Measurements from ENCODE around the gene STYX.
A peak's percentile ranks its signal among the peaks of the same experiment; 100 is the strongest.

The STYX gene

DNA sequence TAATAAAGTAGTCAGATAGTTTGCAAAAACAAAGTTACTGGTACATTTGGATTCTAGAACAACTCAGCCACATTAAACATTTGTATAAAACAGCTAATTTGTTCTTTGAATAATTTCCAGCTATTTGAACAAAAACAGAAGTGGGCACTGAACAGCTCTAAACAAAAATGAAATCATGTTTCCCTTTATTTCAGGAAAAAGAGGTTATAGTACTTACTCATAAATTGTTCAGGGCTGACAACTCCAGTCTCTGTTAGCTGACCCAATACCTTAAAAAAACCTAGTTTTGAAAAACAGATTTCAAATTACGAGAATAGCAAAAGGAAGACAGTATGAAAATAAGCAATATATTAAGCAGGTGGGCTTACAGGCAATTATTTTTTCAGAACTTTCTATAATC lies 53.2 kb downstream of the STYX start:
- Histone ChIP-seq H3K9me3 (ENCODE audit: insufficient read depth, low read depth, low read length) (no peaks in the 10 kb centered on the region), H3K4me3 (ENCODE audit: low read length, poor library complexity, severe bottlenecking) (no peak overlapping the region), H3K79me2 (ENCODE audit: insufficient read depth, low read length) (peaks cover 14% of the 10 kb centered on the region), H3K36me3 (ENCODE audit: insufficient read depth, low read length) (peaks cover 9% of the 10 kb centered on the region), H2AFZ (ENCODE audit: low read length) (no peak overlapping the region), H3K9ac (ENCODE audit: low read depth, low read length, poor library complexity, severe bottlenecking) (no peak overlapping the region), H3K4me2 (ENCODE audit: low read depth, low read length, poor library complexity, severe bottlenecking) (no peak overlapping the region), H3K27me3 (ENCODE audit: insufficient read depth, low read length, poor library complexity, severe bottlenecking) (no peaks in the 10 kb centered on the region), H3F3A (ENCODE audit: low read depth) (no peaks in the 10 kb centered on the region), H3K4me1 (ENCODE audit: insufficient read depth, low read length, poor library complexity, severe bottlenecking) (peaks cover 13% of the 10 kb centered on the region), H4K20me1 (ENCODE audit: insufficient read depth, low read length, poor library complexity, severe bottlenecking) (no peaks in the 10 kb centered on the region), H3K9me2 (replicated peaks; ENCODE audit: low read depth, low read length) (no peaks in the 10 kb centered on the region)
- no peak for TF ChIP-seq EZH2phosphoT487 (IDR thresholded peaks at IDR 0.05; ENCODE audit: borderline replicate concordance)
- TF ChIP-seq, protein P1, sequence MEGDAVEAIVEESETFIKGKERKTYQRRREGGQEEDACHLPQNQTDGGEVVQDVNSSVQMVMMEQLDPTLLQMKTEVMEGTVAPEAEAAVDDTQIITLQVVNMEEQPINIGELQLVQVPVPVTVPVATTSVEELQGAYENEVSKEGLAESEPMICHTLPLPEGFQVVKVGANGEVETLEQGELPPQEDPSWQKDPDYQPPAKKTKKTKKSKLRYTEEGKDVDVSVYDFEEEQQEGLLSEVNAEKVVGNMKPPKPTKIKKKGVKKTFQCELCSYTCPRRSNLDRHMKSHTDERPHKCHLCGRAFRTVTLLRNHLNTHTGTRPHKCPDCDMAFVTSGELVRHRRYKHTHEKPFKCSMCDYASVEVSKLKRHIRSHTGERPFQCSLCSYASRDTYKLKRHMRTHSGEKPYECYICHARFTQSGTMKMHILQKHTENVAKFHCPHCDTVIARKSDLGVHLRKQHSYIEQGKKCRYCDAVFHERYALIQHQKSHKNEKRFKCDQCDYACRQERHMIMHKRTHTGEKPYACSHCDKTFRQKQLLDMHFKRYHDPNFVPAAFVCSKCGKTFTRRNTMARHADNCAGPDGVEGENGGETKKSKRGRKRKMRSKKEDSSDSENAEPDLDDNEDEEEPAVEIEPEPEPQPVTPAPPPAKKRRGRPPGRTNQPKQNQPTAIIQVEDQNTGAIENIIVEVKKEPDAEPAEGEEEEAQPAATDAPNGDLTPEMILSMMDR (conservative IDR thresholded peaks at IDR 0.05; ENCODE audit: low read length) = no peak

DNA sequence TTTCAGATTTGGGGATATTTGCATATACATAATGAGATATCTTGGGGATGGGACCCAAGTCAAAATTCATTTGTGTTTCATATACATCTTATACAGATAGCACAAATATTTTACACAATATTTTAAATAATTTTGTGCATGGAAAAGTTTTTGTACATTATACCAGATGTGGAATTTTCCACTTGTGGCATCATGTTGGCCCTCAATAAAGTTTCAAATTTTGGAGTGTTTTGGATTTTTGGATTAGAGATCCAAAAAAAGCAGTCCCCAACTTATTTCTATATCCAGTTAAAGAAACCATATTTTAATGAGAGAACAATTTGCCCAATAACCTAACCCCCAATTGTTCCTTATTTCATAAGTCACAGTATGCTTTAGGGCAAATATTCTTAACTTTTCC lies 56.9 kb downstream of the STYX start:
- Histone ChIP-seq H3K9ac (ENCODE audit: low read depth, low read length, poor library complexity, severe bottlenecking) (no peak overlapping the region), H3K36me3 (ENCODE audit: insufficient read depth, low read length) (no peaks in the 10 kb centered on the region), H3F3A (ENCODE audit: low read depth) (no peaks in the 10 kb centered on the region), H3K4me1 (ENCODE audit: insufficient read depth, low read length, poor library complexity, severe bottlenecking) (peaks cover 33% of the 10 kb centered on the region), H3K9me3 (ENCODE audit: insufficient read depth, low read depth, low read length) (no peaks in the 10 kb centered on the region), H3K4me2 (ENCODE audit: low read depth, low read length, poor library complexity, severe bottlenecking) (peak overlapping the region; percentile 80), H3K79me2 (ENCODE audit: insufficient read depth, low read length) (peaks cover 42% of the 10 kb centered on the region), H2AFZ (ENCODE audit: low read length) (no peak overlapping the region), H3K27me3 (ENCODE audit: insufficient read depth, low read length, poor library complexity, severe bottlenecking) (no peaks in the 10 kb centered on the region), H3K9me2 (replicated peaks; ENCODE audit: low read depth, low read length) (no peaks in the 10 kb centered on the region), H4K20me1 (ENCODE audit: insufficient read depth, low read length, poor library complexity, severe bottlenecking) (no peaks in the 10 kb centered on the region), H3K4me3 (ENCODE audit: low read length, poor library complexity, severe bottlenecking) (no peak overlapping the region)
- TF ChIP-seq, protein P1 (conservative IDR thresholded peaks at IDR 0.05; ENCODE audit: low read length) = no peak
- TF ChIP-seq EZH2phosphoT487 (IDR thresholded peaks at IDR 0.05; ENCODE audit: borderline replicate concordance) = no peak

DNA sequence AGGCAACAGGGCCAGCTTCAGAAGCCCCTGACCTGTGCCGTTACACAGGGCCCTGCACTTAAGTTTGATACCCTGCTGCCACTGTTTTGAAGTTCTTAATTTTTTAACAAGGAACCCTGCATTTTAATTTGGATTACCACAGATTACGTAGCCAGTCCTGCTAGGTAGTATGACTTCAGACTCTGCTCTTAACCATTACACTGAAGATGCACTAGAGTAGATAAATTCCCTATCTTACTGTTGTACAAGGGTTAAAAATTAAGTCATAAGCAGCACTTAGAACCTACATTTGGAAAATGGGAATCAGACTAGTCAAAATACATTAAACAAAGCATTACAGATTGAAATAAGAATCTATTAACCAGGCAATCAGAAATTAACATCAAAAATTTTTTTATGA lies 59.2 kb downstream of the STYX start:
- peak overlapping the region; percentile 80 for H3K4me2 ChIP-seq (ENCODE audit: low read depth, low read length, poor library complexity, severe bottlenecking)
- peaks cover 42% of the 10 kb centered on the region for H3K79me2 ChIP-seq (ENCODE audit: insufficient read depth, low read length)
- no peaks in the 10 kb centered on the region for H4K20me1 ChIP-seq (ENCODE audit: insufficient read depth, low read length, poor library complexity, severe bottlenecking)
- H3K9ac ChIP-seq (ENCODE audit: low read depth, low read length, poor library complexity, severe bottlenecking) = peak overlapping the region; percentile 18
- H3K27me3 ChIP-seq (ENCODE audit: insufficient read depth, low read length, poor library complexity, severe bottlenecking) = no peaks in the 10 kb centered on the region
- H3K36me3 ChIP-seq (ENCODE audit: insufficient read depth, low read length) = no peaks in the 10 kb centered on the region
- H3K4me3 ChIP-seq (ENCODE audit: low read length, poor library complexity, severe bottlenecking) = peak overlapping the region; percentile 96
- peaks cover 33% of the 10 kb centered on the region for H3K4me1 ChIP-seq (ENCODE audit: insufficient read depth, low read length, poor library complexity, severe bottlenecking)
- H3K9me3 ChIP-seq (ENCODE audit: insufficient read depth, low read depth, low read length) = no peaks in the 10 kb centered on the region
- TF ChIP-seq, protein P1 (conservative IDR thresholded peaks at IDR 0.05; ENCODE audit: low read length) = no peak
- no peak for TF ChIP-seq EZH2phosphoT487 (IDR thresholded peaks at IDR 0.05; ENCODE audit: borderline replicate concordance)
- H3K9me2 ChIP-seq (replicated peaks; ENCODE audit: low read depth, low read length) = no peaks in the 10 kb centered on the region
- H2AFZ ChIP-seq (ENCODE audit: low read length) = no peak overlapping the region
- H3F3A ChIP-seq (ENCODE audit: low read depth) = no peaks in the 10 kb centered on the region
